NCI-H345 treated with DMSO at 0.1 percent for 48 hours (cell line): ENCODE data around the gene LPIN1.
A peak's percentile ranks its signal among the peaks of the same experiment; 100 is the strongest.

Experiments used
- DNase-seq: peaks from one replicate; lab custom pipeline; 2025; ENCODE audit not compliant: unreplicated experiment; lab: John Stamatoyannopoulos, UW

The LPIN1 gene

GRCh38 chr2:11762799-11763461, 16.5 kb downstream of the LPIN1 start:
- no peak for DNase-seq

- DNase-seq: no peak
Measured at GRCh38 chr2:11764359-11764758, 17.9 kb downstream of the LPIN1 start.

GRCh38 chr2:11764920-11765319, 18.5 kb downstream of the LPIN1 start:
- no peak for DNase-seq

GRCh38 chr2:11765501-11765900, 19.1 kb downstream of the LPIN1 start:
- no peak for DNase-seq

- no peak for DNase-seq
Measured at GRCh38 chr2:11766016-11766415, 19.6 kb downstream of the LPIN1 start.

GRCh38 chr2:11767779-11768178, 21.3 kb downstream of the LPIN1 start:
- no peak for DNase-seq

- DNase-seq: no peak
Measured at GRCh38 chr2:11768946-11769345, 22.5 kb downstream of the LPIN1 start.

GRCh38 chr2:11769516-11769915, 23.1 kb downstream of the LPIN1 start:
- DNase-seq: no peak

GRCh38 chr2:11770531-11771188, 24.2 kb downstream of the LPIN1 start:
- no peak for DNase-seq

- DNase-seq: no peak
Measured at GRCh38 chr2:11771971-11772615, 25.7 kb downstream of the LPIN1 start.

- DNase-seq: no peak
Measured at GRCh38 chr2:11773111-11773510, 26.7 kb downstream of the LPIN1 start.

GRCh38 chr2:11773747-11774525, 27.5 kb downstream of the LPIN1 start:
- DNase-seq: no peak

GRCh38 chr2:11774600-11774999, 28.2 kb downstream of the LPIN1 start:
- no peak for DNase-seq

GRCh38 chr2:11775384-11775783, 29.0 kb downstream of the LPIN1 start:
- DNase-seq: no peak

- no peak for DNase-seq
Measured at GRCh38 chr2:11777066-11777782, 30.8 kb downstream of the LPIN1 start.

- no peak for DNase-seq
Measured at GRCh38 chr2:11777886-11778415, 31.5 kb downstream of the LPIN1 start.

GRCh38 chr2:11778416-11778815, 32.0 kb downstream of the LPIN1 start:
- no peak for DNase-seq

- peak; percentile 70 for DNase-seq
Measured at GRCh38 chr2:11778923-11779757, 32.7 kb downstream of the LPIN1 start.

- DNase-seq: no peak
Measured at GRCh38 chr2:11781602-11782001, 35.2 kb downstream of the LPIN1 start.

- DNase-seq: no peak
Measured at GRCh38 chr2:11784280-11784679, 37.8 kb downstream of the LPIN1 start.
